GM21390 (cell line): Measurements from ENCODE around the gene HS6ST3.
"Not testable (repeated sequence)": the region's sequence is repeated elsewhere in the genome, so short reads cannot be mapped to it uniquely, and the experiment has no call there.

Experiments used
- ATAC-seq: cut with Tn5 transposase; IDR thresholded peaks from one replicate; pipeline ENCODE4 v1.9.1; 2021; ENCODE audit not compliant: unreplicated experiment

The HS6ST3 gene

GRCh38 chr13:96524398-96525020 lies 434.6 kb downstream of the HS6ST3 start:
- ATAC-seq: not testable (repeated sequence)

GRCh38 chr13:96525715-96526114 lies 435.8 kb downstream of the HS6ST3 start:
- ATAC-seq: no peak

DNA sequence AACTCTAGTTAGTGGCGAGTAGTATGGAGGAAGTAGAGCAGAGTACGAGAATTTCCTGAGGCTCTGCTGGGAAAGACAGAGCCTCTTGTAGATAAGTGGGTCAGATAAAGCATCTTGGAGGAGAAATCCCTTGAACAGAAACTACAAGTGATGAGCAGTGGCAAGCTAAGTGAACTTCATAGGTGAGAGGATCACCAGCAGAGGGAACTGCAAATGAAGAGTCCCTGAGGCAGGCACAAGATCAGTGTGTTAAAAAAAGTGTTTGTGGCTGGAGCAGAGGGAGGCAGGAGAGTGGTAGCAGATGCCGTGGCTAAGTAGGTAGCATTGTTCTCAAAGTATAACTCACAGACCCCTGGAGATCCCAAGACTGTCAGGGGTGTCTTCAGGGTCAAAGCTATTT lies 437.6 kb downstream of the HS6ST3 start:
- ATAC-seq: no peak

DNA sequence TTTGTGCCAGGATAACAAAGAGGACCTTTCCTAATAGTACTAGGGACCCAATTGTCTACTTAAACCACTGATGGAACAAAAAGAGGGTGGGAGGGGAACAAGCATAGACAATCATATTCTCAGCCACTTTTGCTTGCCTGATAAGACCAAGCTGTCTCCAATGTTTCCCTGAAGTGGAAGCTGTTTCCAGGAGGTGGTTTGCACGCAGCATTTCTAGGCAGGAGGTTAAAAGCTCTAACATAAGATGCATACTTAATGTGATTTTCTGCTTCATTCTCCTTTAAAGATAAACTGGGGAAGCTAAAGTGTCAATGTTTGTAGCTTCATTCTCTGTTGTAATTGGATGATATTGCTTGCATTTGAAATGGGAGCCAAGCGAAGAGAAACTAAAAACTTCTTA lies 442.9 kb downstream of the HS6ST3 start:
- ATAC-seq: no peak

DNA sequence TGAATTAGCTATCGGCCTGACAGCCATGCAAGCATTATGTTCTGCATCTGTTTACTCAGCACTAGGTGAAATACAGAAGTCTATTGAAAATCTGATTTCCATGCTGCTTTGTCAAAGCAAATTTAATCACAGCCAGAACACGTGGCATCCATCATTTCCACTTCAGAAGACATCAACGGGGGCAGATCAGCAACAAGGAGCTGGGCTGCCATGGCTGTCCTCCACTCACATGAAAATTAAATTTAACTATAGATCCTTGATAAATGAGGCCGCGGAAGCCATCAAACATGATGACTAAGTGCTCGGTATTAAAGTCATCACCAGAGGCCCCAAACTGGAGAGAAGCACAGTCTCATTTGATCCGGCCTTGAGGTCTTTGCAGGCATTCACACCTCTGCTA lies 443.5 kb downstream of the HS6ST3 start:
- no peak for ATAC-seq

GRCh38 chr13:96539791-96540190 lies 449.9 kb downstream of the HS6ST3 start:
- ATAC-seq: no peak

DNA sequence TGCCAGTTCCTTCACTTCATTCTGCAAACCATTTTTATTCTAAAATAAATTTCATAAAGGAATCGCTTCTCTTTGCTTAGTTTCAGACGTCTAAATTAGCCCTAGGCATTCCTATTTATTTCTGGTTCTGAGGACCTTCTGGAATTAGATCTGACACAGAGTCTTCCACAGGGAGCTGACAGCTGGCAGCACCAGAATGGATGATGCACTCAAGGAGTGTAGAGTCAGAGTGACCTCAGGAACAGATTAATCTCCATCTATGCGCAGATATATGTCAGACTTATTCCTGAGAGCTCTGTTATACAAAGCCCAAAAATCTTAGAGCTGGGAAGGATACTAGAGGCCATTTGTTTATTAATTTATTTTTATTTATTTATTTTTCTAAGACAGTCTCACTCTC lies 450.8 kb downstream of the HS6ST3 start:
- ATAC-seq: no peak

- ATAC-seq: no peak
Measured at GRCh38 chr13:96542986-96543385, 453.1 kb downstream of the HS6ST3 start.

- ATAC-seq: no peak
Measured at GRCh38 chr13:96544957-96545356, 455.1 kb downstream of the HS6ST3 start.

DNA sequence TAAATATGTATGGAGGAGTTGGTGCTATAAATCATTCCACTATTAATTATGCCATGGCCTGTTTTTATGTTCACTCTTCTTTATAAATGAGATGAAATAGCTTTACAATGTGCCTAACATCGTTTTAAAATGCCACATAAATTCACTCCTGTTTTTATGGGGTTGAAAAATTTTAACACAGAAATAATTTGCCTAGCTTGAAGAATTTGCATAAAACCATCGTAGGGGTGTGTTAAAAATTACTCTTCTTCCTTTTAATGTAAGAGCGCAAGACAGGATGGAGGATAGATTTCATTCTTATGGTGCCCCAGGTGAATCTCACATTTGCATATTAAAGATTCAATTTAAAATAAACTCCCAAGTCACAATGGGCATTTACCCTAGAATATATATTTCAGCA lies 456.6 kb downstream of the HS6ST3 start:
- no peak for ATAC-seq

DNA sequence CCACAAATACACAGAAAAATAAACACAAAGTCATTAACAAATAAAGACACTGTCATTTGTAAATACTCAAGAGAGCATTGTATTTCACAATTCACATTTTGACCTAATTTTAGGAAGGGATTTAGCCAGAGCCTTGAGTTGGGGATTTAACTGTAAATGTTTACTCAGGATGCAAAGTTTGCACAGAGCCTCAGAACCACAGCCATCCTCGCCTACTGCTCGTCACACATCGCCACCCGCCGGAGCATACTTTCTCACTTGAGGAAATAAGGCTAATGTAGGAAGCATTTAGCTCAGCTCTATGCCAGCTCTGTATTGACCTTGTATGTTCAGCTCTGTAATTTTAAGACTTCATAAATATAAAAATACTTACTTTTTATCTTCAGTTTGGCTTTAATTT lies 461.6 kb downstream of the HS6ST3 start:
- no peak for ATAC-seq

- ATAC-seq: no peak
Measured at GRCh38 chr13:96552559-96552958, 462.7 kb downstream of the HS6ST3 start.

DNA sequence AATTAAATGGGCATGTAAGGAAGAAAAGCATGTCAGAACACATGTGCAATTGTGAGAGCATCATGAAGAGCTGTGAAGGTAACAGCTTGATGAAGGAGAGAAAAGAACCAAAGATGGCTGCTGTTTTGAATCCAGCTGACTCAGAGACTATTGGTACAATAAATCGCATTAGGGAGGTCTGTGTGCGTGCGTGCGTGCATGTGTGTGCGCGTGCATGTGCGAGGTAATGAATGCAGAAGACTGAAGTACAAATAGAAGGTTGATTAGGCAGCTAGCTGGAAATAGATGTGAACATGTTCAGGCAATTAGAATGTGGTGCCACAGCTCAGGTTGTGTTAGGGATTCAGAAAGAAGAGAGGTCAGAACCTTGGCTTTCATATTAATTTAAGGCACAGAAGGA lies 463.9 kb downstream of the HS6ST3 start:
- no peak for ATAC-seq

DNA sequence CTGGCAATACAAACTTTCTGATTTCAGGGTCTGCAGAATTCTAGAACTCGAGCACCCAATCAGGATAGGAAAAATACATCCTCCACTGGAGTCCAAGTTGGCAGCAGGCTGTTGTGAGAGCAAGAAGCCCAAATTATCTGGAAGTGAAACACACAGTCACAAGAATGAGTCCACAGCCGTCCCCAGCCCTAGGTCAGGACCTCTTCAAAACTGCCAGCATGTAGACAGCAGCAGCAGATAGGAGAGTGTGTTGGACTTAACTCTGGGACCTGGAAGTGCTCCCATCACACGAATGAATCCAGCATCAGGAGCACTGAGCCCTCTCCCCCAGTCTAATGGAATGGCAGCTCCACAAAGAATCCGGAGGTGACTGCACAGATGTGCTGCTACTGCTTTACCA lies 483.7 kb downstream of the HS6ST3 start:
- ATAC-seq: no peak

DNA sequence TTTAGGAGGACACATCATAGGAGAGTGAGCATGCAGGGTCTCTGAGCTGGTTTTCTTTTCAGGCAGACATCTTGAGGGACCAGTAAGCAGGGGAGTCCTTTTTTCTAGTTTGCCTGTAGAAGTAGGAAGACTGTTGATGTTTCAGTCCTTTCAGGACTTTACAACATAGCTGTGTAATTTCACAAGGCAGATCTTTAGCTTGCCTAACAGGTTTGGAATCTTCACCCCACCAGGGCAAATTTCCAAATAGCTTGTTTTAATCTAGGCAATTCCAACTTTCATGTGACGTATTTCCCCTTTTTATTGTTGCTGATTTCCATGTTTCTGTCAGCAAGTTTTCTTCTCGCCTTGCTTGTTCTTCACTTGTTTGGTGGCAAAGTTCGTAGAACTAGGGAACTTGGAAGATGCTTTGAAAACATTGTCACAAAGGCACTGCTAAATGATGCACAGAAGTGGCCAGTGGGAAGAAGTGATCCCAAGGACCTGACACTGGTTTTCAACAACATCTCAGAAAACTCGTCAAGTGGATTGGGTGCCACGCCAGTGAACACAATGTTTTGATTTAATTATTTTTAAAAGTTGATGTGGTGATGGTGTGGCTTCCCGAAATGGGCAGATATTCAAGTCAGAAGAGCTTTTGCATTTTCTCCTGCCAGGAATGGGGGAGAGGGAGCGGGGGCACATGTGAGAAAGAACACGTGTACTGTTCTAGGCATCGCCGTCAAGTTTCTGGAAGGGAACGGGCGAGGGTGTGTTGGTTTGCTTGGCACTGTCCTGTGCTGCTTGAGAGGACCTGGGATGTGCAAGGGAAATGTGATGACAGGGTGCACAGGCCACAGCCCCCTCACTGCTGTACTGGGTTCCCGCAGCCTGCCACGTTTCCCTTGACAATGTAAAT lies 485.8 kb downstream of the HS6ST3 start:
- no peak for ATAC-seq

DNA sequence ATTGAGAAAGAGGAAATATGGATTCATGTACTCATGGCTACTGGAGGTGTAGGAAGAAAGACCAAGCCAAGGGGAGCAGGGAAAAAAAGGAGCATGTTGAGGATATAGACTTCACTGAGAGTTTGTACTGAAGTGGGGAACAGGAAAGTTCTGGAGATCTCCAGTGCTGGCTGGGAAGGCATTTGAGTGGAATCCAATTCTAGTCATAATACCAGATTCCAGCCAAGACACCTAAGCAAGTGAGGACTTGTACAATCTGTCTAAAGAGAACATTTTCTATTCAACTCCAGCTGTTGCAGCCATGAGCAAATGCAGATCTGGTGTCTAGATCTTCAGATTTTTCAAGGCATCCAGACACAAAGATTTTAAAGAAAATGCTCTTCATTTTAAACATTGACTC lies 491.8 kb downstream of the HS6ST3 start:
- no peak for ATAC-seq

GRCh38 chr13:96615252-96615651 lies 525.3 kb downstream of the HS6ST3 start:
- no peak for ATAC-seq

GRCh38 chr13:96617528-96617927 lies 527.6 kb downstream of the HS6ST3 start:
- ATAC-seq: no peak

GRCh38 chr13:96621634-96622183 lies 531.8 kb downstream of the HS6ST3 start:
- ATAC-seq: no peak

- ATAC-seq: no peak
Measured at GRCh38 chr13:96629331-96629730, 539.4 kb downstream of the HS6ST3 start.

GRCh38 chr13:96632536-96633320 lies 542.8 kb downstream of the HS6ST3 start:
- ATAC-seq: no peak
